GM12872 (cell line): ENCODE measurements around the gene PAN2.

Source experiments
- CTCF ChIP-seq: IDR thresholded peaks from 3 replicates; pipeline ENCODE4 v1.5.1; 2011; ENCODE audit warnings: low read depth, mild to moderate bottlenecking, low read length, moderate library complexity; ENCODE audit not compliant: insufficient read depth

PAN2 gene

DNA sequence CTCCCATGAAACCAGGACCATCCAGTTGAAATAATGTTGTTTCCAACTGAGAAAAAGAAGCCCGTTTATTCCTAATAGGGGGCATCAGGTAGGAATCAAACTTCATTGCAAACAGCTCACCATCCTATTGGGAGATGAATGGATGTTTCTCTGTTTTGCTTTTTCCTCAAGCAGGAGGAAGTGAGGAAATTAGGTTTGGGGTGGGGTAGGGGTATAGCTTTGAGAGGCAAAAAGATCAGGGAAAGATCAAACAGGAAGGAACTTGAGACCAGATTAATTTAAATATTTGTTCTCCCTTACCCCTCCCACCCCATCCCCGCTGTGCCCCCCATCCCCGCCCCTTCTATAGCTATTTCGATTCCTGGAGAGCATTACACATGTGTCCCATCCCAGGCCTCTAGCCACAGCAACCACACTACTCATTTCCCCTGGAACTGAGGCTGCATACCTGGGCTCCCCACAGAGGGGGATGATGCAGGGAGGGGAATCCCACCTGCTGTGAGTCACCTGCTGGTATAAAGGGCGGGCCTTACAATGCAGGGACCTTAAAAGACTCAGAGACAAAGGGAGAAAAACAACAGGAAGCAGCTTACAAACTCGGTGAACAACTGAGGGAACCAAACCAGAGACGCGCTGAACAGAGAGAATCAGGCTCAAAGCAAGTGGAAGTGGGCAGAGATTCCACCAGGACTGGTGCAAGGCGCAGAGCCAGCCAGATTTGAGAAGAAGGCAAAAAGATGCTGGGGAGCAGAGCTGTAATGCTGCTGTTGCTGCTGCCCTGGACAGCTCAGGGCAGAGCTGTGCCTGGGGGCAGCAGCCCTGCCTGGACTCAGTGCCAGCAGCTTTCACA is 4.7 kb upstream of the PAN2 start, which contains the start of gene IL23A:
Gene IL23A, plus strand, starts transcription at position 577 of the 850 bp plus-strand sequence. Its CDS starts 161 bp downstream, at position 738.
- no peak for TF ChIP-seq CTCF

GRCh38 chr12:56337753-56338251 is 4.0 kb upstream of the PAN2 start:
- TF ChIP-seq CTCF, result no peak

DNA sequence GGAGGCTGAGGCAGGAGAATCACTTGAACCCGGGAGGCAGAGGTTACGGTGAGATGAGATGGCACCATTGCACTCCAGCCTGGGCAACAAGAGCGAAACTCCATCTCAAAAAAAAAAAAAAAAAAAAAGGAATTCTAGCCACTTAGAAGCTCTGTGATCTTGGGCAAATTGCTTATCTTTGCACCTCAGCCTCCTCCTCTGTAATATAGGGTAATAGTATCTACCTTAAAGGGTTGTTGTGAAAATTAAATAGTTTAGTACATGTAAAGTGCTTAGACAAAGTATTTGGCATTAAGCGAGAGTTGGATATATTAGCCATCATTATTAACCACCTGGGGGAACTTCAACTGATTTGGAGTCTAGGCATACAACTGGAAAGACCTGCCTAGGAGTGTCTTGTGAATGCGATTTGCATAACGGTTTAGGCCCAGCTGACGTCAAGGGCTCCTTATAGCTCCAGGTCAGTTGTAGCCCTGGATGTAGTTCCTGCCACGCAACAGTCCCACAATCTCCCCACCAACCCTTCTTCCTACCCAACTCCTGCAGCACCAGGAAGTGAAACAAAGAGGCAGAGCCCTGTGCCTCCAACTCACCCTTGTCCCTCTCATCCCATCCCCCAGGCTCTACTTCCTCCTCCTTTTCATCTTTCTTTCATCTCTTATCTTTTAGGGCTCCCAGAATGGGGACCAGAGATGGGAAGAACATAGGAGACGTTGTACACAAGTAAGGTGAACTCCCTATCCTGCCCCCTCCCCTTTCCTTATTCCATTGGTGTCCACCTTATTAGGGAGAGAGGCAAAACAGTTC is 2.8 kb upstream of the PAN2 start:
- TF ChIP-seq CTCF, result no peak

DNA sequence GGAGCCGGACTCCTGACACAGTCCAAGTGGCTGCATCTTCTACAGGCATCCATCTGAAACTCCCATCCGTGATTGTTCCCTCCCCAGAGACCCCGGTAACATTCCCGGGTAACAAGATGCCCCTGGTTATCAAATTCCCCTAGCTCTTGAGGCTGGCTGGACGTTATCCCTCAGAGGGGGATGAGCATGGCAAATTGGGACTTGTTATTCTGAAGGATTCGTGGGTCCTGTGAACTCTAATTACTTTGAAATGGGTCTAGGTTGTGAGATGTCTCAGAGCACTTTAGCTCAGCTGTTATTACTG is 642 bp upstream of the PAN2 start:
- TF ChIP-seq CTCF, result no peak

- no peak for TF ChIP-seq CTCF
These were observed 562 bp downstream of the PAN2 start for GRCh38 chr12:56333197-56333678.

DNA sequence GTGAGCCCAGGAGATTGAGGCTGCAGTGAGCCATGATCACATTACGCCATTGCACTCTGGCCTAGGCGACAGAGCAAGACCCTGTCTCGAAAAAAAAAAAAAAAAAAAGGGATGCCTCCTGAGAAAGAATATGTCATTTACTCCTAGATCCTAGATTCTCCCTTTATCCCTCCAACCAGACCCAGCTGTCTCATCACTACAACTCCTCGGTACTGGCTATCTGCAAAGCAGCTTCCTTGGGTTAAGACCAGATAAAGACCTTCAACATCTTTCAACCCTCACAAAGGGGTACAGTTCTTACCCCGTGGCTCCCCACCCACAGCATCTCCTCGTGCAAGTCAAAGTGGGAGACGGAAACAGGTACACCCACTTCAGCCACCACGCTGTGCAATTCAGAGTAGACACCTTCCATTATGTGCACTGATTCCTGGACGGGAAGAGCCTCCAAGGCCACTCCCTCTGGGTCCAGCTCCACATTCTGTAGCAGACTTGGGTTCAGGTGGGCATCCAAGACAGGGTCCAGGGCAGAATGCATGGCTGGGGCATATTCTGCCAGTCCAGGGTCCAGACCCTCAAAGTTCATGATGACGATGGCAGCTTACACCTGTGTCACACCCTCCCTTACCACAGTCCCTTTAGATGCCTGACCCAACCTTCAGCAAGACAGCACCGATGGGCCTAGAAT is 1.1 kb downstream of the PAN2 start:
- no peak for TF ChIP-seq CTCF
